HG03378 (cell line): ENCODE results near the gene DDX4.

Experiments used
- ATAC-seq: cut with Tn5 transposase; IDR thresholded peaks from one replicate; pipeline ENCODE4 v1.9.1; 2021; ENCODE audit warnings: mild to moderate bottlenecking, moderate library complexity; ENCODE audit not compliant: unreplicated experiment

The DDX4 gene

GRCh38 chr5:55864606-55865541 lies 127.0 kb downstream of the DDX4 start:
- ATAC-seq = no peak

GRCh38 chr5:55865831-55866230 lies 128.0 kb downstream of the DDX4 start:
- ATAC-seq = no peak

- ATAC-seq = no peak
These were observed 128.6 kb downstream of the DDX4 start for GRCh38 chr5:55866485-55866884.
